Lower lobe of right lung (tissue), 2 donors: Measurements from ENCODE around the gene JAM2. TPM values are rescaled to one million over a fixed set of nuclear protein-coding genes. Genes with fewer than 3 reads are reported as not detected.

ENCODE experiments used
- ATAC-seq, 2 donors: fragments of 200-7000 bp; cut with Tn5 transposase; one replicate each; pipeline ENCODE4 v1.9.1; 2020 to 2022; ENCODE audit warnings: mild to moderate bottlenecking in 2 of 2, moderate library complexity in 2 of 2
- DNase-seq: peaks from one replicate; pipeline ENCODE4 v3.0.0-alpha.2; 2020
- H3K27ac ChIP-seq: fragments of 200-600 bp; one replicate; pipeline ENCODE4 v1.8.0; 2022
- H3K27me3 ChIP-seq: fragments of 200-600 bp; one replicate; pipeline ENCODE4 v1.8.0; 2022; ENCODE audit warnings: low read depth
- H3K36me3 ChIP-seq: fragments of 200-600 bp; one replicate; pipeline ENCODE4 v1.8.0; 2022; ENCODE audit warnings: mild to moderate bottlenecking
- H3K4me1 ChIP-seq: fragments of 200-600 bp; one replicate; pipeline ENCODE4 v1.8.0; 2022
- H3K4me3 ChIP-seq: fragments of 200-600 bp; one replicate; pipeline ENCODE4 v1.8.0; 2022; ENCODE audit warnings: mild to moderate bottlenecking
- H3K9me3 ChIP-seq: fragments of 200-600 bp; one replicate; pipeline ENCODE4 v1.8.0; 2022
- intact Hi-C: fragments of 100-400 bp; cut with DNase I; formaldehyde crosslinking; loops from one replicate; pipeline ENCODE4 v1.11.0; 2022
- total RNA-seq: library from RNA; stranded (reverse); fragmentation: NEBNext Ultra II Directional; extraction: Animal tissue kit (Norgen Biotek cat#: 25700); gene quantifications from one replicate; pipeline ENCODE4 v1.2.1, GENCODE V29; 2021
- TF ChIP-seq, protein P1 (sequence below): fragments of 200-600 bp; IDR thresholded peaks from one replicate; pipeline ENCODE4 v1.8.0; 2022; ENCODE audit warnings: antibody characterized with exemption, mild to moderate bottlenecking
- donor health status: DM: no; HTN: yes; CAD: no; lungs with severe emphysema.

JAM2 gene
- total RNA-seq, 1 donor from 2014 or later = 36.2 TPM

DNA sequence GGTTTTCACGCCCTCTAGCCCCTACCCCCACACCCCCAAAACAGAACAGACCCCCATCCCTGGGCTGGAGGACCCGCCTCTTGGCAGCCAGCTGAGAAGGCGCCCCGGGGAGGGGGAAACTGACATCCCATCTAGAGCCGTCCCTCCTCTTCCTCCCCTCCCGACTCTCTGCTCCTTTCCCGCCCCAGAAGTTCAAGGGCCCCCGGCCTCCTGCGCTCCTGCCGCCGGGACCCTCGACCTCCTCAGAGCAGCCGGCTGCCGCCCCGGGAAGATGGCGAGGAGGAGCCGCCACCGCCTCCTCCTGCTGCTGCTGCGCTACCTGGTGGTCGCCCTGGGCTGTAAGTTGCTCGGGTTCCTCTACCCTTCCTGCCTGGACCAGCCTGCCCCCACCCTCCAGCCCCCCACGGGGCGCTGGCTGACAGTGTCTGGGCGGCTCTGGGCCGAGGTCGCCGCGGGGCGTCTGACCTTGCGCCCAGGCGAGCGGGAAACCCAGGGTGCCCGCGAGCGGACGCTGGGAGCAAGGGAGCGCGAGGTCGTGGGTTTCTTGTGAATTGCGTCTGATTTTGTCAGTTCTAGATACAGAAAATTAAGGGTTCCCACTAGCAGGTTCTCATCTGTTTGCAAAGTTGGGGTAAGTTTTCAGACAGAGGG lies 618 bp downstream of the JAM2 start:
- Histone ChIP-seq H3K4me1 (peaks cover 24% of the 10 kb centered on the region), H3K27ac (peak overlapping the region; percentile 78), H3K36me3 (no peaks in the 10 kb centered on the region), H3K4me3 (peak overlapping the region; percentile 67), H3K27me3 (peaks cover 10% of the 10 kb centered on the region), H3K9me3 (no peaks in the 10 kb centered on the region)
- TF ChIP-seq, protein P1, sequence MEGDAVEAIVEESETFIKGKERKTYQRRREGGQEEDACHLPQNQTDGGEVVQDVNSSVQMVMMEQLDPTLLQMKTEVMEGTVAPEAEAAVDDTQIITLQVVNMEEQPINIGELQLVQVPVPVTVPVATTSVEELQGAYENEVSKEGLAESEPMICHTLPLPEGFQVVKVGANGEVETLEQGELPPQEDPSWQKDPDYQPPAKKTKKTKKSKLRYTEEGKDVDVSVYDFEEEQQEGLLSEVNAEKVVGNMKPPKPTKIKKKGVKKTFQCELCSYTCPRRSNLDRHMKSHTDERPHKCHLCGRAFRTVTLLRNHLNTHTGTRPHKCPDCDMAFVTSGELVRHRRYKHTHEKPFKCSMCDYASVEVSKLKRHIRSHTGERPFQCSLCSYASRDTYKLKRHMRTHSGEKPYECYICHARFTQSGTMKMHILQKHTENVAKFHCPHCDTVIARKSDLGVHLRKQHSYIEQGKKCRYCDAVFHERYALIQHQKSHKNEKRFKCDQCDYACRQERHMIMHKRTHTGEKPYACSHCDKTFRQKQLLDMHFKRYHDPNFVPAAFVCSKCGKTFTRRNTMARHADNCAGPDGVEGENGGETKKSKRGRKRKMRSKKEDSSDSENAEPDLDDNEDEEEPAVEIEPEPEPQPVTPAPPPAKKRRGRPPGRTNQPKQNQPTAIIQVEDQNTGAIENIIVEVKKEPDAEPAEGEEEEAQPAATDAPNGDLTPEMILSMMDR = peak; percentile 32
- intact Hi-C loops = no loop called here
- DNase-seq (no peak), ATAC-seq (peak; percentile 79 to 80)

DNA sequence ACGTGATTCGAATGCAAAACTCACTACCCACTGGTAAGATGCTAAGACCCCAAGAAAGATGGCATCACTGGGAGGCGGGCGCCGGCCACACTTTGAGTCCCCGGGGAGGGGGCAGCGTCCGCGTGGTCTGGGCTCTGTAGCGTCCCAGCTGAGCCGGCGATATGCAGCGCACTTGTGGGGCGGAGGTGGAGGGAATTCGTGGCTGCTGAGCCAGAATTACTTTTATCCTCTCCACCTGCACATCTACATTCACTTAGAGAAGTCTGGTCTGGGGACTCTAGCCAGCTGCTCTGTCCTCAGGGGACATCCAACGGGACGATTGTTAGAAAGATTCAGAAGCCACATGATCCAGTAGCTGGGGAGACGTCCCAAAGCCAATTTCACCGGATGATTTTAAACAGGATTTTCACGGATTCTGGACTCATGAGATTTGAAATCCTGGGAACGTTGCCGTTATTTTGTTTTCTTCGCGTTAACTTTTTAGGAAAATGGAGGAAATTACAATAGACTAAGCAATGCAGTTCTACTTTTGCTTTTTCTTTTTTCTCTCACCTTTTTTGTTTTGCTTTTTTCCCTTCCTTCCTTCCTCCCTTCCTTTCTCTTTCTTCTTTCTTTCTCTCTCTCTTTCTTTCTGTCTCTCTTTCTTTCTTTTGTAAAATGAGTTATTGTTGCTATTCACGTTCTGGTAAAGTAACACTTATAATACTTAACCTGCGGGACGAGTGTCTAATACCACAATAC lies 1.3 kb downstream of the JAM2 start:
- Histone ChIP-seq H3K9me3 (no peaks in the 10 kb centered on the region), H3K27ac (peak overlapping the region; percentile 78), H3K4me1 (peaks cover 24% of the 10 kb centered on the region), H3K27me3 (peaks cover 10% of the 10 kb centered on the region), H3K36me3 (no peaks in the 10 kb centered on the region), H3K4me3 (peak overlapping the region; percentile 67)
- ATAC-seq (peak; percentile 57 to 60), DNase-seq (no peak)
- intact Hi-C loops = no loop called here
- TF ChIP-seq, protein P1 = no peak

- Histone ChIP-seq H3K27ac (no peak overlapping the region), H3K27me3 (peaks cover 10% of the 10 kb centered on the region), H3K36me3 (no peaks in the 10 kb centered on the region), H3K4me1 (peaks cover 24% of the 10 kb centered on the region), H3K9me3 (no peaks in the 10 kb centered on the region), H3K4me3 (peak overlapping the region; percentile 67)
- ATAC-seq (no peak), DNase-seq (no peak)
- TF ChIP-seq, protein P1 = no peak
- intact Hi-C loops = no loop called here
Observed at GRCh38 chr21:25640943-25641292, 1.9 kb downstream of the JAM2 start.

DNA sequence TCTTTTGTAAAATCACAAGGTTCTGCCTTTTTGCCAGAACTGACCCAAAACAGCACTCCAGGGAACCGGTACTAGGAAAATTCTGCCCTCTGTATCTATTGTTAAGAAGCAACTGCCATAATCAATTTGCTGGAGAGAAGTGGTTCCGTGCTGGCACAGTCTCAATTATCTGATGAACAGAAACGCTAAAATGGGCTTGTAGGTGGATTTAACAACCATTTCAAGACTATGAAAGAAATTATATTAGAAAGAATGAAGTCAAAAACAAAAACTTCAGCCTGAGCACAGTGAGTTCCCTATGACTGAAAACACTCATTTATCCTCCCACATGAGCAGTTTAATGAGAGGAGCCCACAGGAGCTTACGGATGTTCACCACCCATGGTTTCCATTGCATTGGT lies 4.4 kb downstream of the JAM2 start:
- H3K9me3 ChIP-seq = no peaks in the 10 kb centered on the region
- ATAC-seq (no peak), DNase-seq (no peak)
- TF ChIP-seq, protein P1 = no peak
- peaks cover 6% of the 10 kb centered on the region for H3K27me3 ChIP-seq
- no peak overlapping the region for H3K27ac ChIP-seq
- intact Hi-C loops = no loop called here
- no peaks in the 10 kb centered on the region for H3K36me3 ChIP-seq
- no peak overlapping the region for H3K4me3 ChIP-seq
- peaks cover 18% of the 10 kb centered on the region for H3K4me1 ChIP-seq

GRCh38 chr21:25646474-25646873 lies 7.4 kb downstream of the JAM2 start:
- TF ChIP-seq, protein P1 = no peak
- Histone ChIP-seq H3K4me1 (no peaks in the 10 kb centered on the region), H3K27me3 (no peaks in the 10 kb centered on the region), H3K9me3 (no peaks in the 10 kb centered on the region), H3K36me3 (no peaks in the 10 kb centered on the region), H3K27ac (no peak overlapping the region), H3K4me3 (no peak overlapping the region)
- DNase-seq = no peak
- intact Hi-C loops = no loop called here
- no peak for ATAC-seq
